ENCODE results near the gene PXK.
A peak's percentile ranks its signal among the peaks of the same experiment; 100 is the strongest.

PXK gene

DNA sequence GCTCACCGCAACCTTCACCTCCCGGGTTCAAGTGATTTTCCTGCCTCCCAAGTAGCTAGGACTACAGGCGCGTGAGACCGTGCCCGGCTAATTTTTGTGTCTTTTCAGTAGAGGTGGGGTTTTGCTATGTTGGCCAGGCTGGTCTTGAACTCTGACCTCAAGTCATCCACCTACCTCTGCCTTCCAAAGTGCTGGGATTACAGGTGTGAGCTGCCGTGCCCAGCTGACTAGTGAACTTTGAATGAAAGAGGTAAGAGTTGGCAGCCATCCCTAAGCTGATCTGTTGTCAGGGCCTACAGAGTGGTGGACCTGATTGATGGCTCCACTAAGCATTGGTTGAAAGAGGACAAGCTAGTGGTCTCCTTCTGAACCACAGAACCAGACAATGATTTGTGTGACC is 15.3 kb downstream of the PXK start:
- Histone ChIP-seq H3K4me1 (ENCODE audit: low read depth, poor library complexity, severe bottlenecking) (peaks cover 16% of the 10 kb centered on the region), H3K4me3 (IDR thresholded peaks at IDR 0.05; ENCODE audit: insufficient read depth, low read depth, low read length) (no peak overlapping the region), H3K27ac (no peak overlapping the region), H3K9ac (no peak overlapping the region), H2AFZ (ENCODE audit: low read depth) (no peak overlapping the region), H3K36me3 (ENCODE audit: insufficient read depth) (no peaks in the 10 kb centered on the region), H3K27me3 (ENCODE audit: insufficient read depth, low read depth) (no peaks in the 10 kb centered on the region), H3K79me2 (ENCODE audit: insufficient read depth, low read depth) (no peaks in the 10 kb centered on the region), H4K20me1 (ENCODE audit: insufficient read depth) (no peaks in the 10 kb centered on the region), H3K4me2 (no peak overlapping the region)
- TF ChIP-seq, protein P1, sequence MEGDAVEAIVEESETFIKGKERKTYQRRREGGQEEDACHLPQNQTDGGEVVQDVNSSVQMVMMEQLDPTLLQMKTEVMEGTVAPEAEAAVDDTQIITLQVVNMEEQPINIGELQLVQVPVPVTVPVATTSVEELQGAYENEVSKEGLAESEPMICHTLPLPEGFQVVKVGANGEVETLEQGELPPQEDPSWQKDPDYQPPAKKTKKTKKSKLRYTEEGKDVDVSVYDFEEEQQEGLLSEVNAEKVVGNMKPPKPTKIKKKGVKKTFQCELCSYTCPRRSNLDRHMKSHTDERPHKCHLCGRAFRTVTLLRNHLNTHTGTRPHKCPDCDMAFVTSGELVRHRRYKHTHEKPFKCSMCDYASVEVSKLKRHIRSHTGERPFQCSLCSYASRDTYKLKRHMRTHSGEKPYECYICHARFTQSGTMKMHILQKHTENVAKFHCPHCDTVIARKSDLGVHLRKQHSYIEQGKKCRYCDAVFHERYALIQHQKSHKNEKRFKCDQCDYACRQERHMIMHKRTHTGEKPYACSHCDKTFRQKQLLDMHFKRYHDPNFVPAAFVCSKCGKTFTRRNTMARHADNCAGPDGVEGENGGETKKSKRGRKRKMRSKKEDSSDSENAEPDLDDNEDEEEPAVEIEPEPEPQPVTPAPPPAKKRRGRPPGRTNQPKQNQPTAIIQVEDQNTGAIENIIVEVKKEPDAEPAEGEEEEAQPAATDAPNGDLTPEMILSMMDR (conservative IDR thresholded peaks at IDR 0.05; ENCODE audit: low read depth, low read length), result no peak

DNA sequence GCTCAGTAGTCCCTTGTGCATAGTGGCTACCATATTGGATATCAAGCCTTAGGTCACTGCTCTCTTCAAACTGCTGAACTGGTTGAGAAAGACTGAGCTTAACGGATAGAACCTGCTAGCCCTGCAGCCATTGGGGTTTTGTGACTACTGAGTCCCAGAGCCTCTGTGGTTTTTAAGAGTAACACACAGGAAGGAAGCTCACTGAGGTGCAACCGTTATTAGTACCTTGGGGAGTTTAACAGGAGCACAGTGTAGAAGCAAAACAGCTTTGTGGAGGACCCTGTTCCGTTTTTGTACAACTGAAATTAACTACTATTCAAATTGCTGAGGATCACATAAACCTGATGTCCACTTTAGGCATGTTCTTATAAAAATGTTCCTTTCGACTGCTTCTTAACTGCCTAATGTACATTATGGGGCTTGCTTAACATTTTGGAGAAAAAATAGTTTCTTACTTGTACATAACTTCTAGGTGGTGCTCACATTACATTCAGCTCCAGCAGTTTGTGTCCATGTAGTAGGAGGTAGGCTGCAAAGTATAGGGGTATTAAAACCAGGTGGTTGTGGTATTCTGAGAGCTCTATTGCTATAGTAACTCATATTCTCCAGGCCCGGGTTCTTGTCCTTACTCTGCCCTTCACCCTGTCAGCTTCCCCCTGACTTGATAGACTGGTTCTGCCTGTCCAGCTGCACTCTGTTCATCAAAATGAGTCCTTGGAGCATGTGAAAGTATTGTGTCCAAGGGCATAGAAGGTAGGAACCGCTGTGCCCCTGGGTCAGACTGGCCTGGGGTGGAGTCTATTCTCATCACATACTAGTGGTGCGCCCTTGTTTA is 17.3 kb downstream of the PXK start:
- Histone ChIP-seq H4K20me1 (ENCODE audit: insufficient read depth) (no peaks in the 10 kb centered on the region), H2AFZ (ENCODE audit: low read depth) (no peak overlapping the region), H3K79me2 (ENCODE audit: insufficient read depth, low read depth) (no peaks in the 10 kb centered on the region), H3K4me2 (no peak overlapping the region), H3K27ac (no peak overlapping the region), H3K27me3 (ENCODE audit: insufficient read depth, low read depth) (no peaks in the 10 kb centered on the region), H3K9ac (no peak overlapping the region), H3K4me1 (ENCODE audit: low read depth, poor library complexity, severe bottlenecking) (peaks cover 16% of the 10 kb centered on the region), H3K4me3 (IDR thresholded peaks at IDR 0.05; ENCODE audit: insufficient read depth, low read depth, low read length) (no peak overlapping the region), H3K36me3 (ENCODE audit: insufficient read depth) (no peaks in the 10 kb centered on the region)
- TF ChIP-seq, protein P1 (conservative IDR thresholded peaks at IDR 0.05; ENCODE audit: low read depth, low read length), result no peak

DNA sequence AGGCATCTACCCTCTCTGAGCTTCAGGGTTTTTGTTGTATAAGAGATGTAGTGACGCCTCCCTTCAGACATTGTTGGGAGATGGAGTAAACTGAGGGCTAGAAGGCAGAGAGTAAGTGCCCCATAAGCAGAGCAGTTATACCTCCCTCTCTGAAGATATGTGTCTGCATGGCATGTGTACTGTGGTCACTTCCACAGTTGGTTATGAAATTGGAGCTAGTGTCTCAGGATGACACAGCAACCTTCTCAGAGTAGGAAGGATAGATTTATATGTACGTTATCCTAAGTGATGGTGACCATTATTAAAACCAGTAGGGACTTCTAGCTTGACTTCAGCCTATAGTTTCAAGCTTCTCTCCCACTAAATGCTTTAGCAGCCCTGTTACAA is 17.9 kb downstream of the PXK start:
- 0 out of 2 replicates have a peak overlapping the region, but pooled peaks have one; percentile 11 for H3K27ac ChIP-seq
- H3K4me1 ChIP-seq (ENCODE audit: low read depth, poor library complexity, severe bottlenecking), result peaks cover 16% of the 10 kb centered on the region
- no peaks in the 10 kb centered on the region for H3K27me3 ChIP-seq (ENCODE audit: insufficient read depth, low read depth)

DNA sequence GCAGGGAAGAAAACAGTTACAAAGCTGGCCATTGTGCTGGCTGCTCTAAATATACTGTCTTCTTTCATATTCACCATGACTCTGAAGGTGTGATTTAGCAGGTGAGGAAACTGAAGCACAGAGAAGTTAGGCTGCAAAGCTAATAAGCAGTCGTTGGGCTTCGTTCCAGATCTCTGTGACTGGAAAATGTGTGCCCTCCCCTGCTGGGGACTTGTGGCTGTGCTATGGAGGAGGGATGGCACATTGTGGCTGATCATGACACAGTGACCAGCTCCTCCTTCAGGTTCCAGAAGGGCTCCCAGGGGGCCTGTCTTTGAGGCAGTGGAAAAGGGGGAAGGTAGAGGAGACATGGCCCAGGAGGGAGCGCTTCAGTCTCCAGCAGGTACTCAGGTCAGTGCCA is 19.2 kb downstream of the PXK start:
- Histone ChIP-seq H2AFZ (ENCODE audit: low read depth) (no peak overlapping the region), H4K20me1 (ENCODE audit: insufficient read depth) (no peaks in the 10 kb centered on the region), H3K4me2 (no peak overlapping the region), H3K9ac (no peak overlapping the region), H3K27ac (no peak overlapping the region), H3K27me3 (ENCODE audit: insufficient read depth, low read depth) (no peaks in the 10 kb centered on the region), H3K36me3 (ENCODE audit: insufficient read depth) (no peaks in the 10 kb centered on the region), H3K79me2 (ENCODE audit: insufficient read depth, low read depth) (no peaks in the 10 kb centered on the region), H3K4me3 (IDR thresholded peaks at IDR 0.05; ENCODE audit: insufficient read depth, low read depth, low read length) (no peak overlapping the region), H3K4me1 (ENCODE audit: low read depth, poor library complexity, severe bottlenecking) (peaks cover 16% of the 10 kb centered on the region)
- TF ChIP-seq, protein P1 (conservative IDR thresholded peaks at IDR 0.05; ENCODE audit: low read depth, low read length), result no peak

More for the DNA sequence above, 17.9 kb downstream of the PXK start:
- Histone ChIP-seq H3K4me3 (IDR thresholded peaks at IDR 0.05; ENCODE audit: insufficient read depth, low read depth, low read length) (no peak overlapping the region), H3K79me2 (ENCODE audit: insufficient read depth, low read depth) (no peaks in the 10 kb centered on the region), H3K9ac (no peak overlapping the region), H2AFZ (ENCODE audit: low read depth) (no peak overlapping the region), H3K36me3 (ENCODE audit: insufficient read depth) (no peaks in the 10 kb centered on the region), H4K20me1 (ENCODE audit: insufficient read depth) (no peaks in the 10 kb centered on the region), H3K4me2 (no peak overlapping the region)
- TF ChIP-seq, protein P1 (conservative IDR thresholded peaks at IDR 0.05; ENCODE audit: low read depth, low read length), result no peak

Data from KMS-11 (cell line).